ENCODE measurements around the gene SMIM41.

DNA sequence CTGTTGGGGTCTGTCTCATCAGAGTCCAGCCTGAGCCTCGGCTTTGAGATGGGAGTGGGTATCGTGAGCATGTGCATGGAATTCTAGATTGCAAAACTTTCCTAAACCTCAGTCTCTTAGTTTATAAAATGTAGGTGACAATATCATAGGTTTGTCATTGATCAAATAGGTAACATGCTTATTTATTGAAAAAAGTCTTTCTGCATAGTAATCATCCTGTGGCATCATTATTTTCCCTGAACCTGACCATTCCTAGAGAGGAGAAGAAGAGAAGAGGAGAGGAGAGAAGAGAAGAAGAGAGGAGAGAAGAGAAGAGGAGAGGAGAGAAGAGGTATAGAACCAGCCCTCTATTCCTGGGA is 4.1 kb downstream of the SMIM41 start:
- TF ChIP-seq, protein P1, sequence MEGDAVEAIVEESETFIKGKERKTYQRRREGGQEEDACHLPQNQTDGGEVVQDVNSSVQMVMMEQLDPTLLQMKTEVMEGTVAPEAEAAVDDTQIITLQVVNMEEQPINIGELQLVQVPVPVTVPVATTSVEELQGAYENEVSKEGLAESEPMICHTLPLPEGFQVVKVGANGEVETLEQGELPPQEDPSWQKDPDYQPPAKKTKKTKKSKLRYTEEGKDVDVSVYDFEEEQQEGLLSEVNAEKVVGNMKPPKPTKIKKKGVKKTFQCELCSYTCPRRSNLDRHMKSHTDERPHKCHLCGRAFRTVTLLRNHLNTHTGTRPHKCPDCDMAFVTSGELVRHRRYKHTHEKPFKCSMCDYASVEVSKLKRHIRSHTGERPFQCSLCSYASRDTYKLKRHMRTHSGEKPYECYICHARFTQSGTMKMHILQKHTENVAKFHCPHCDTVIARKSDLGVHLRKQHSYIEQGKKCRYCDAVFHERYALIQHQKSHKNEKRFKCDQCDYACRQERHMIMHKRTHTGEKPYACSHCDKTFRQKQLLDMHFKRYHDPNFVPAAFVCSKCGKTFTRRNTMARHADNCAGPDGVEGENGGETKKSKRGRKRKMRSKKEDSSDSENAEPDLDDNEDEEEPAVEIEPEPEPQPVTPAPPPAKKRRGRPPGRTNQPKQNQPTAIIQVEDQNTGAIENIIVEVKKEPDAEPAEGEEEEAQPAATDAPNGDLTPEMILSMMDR (IDR thresholded peaks at IDR 0.05; ENCODE audit: insufficient read depth, low read length) = no peak
- no peak for TF ChIP-seq POLR2AphosphoS5 (IDR thresholded peaks at IDR 0.05; ENCODE audit: low read depth)
- no peak for TF ChIP-seq SPI1 (IDR thresholded peaks at IDR 0.05; ENCODE audit: borderline replicate concordance, low read depth)
- TF ChIP-seq, protein P2, sequence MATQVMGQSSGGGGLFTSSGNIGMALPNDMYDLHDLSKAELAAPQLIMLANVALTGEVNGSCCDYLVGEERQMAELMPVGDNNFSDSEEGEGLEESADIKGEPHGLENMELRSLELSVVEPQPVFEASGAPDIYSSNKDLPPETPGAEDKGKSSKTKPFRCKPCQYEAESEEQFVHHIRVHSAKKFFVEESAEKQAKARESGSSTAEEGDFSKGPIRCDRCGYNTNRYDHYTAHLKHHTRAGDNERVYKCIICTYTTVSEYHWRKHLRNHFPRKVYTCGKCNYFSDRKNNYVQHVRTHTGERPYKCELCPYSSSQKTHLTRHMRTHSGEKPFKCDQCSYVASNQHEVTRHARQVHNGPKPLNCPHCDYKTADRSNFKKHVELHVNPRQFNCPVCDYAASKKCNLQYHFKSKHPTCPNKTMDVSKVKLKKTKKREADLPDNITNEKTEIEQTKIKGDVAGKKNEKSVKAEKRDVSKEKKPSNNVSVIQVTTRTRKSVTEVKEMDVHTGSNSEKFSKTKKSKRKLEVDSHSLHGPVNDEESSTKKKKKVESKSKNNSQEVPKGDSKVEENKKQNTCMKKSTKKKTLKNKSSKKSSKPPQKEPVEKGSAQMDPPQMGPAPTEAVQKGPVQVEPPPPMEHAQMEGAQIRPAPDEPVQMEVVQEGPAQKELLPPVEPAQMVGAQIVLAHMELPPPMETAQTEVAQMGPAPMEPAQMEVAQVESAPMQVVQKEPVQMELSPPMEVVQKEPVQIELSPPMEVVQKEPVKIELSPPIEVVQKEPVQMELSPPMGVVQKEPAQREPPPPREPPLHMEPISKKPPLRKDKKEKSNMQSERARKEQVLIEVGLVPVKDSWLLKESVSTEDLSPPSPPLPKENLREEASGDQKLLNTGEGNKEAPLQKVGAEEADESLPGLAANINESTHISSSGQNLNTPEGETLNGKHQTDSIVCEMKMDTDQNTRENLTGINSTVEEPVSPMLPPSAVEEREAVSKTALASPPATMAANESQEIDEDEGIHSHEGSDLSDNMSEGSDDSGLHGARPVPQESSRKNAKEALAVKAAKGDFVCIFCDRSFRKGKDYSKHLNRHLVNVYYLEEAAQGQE (IDR thresholded peaks at IDR 0.05; ENCODE audit: insufficient replicate concordance, low read depth) = no peak
- no peak for TF ChIP-seq GABPA (IDR thresholded peaks at IDR 0.05; ENCODE audit: low read depth)

Measured in HL-60 (cell line).